Nephron (organoid): ENCODE results near the gene RAX2.

Experiments used
- H3K27ac Mint-ChIP-seq, 3 experiments: 2 replicates each; pipeline ENCODE4 v1.8.0; 2020; ENCODE audit warnings: mixed read lengths in 3 of 3, mild to moderate bottlenecking in 2 of 3, moderate library complexity in 1 of 3
- H3K27me3 Mint-ChIP-seq: 2 replicates; pipeline ENCODE4 v1.8.0; 2021; ENCODE audit warnings: low read depth, mild to moderate bottlenecking, moderate library complexity, mixed read lengths
- H3K36me3 Mint-ChIP-seq: 2 replicates; pipeline ENCODE4 v1.8.0; 2020; ENCODE audit warnings: low read depth, mixed read lengths
- H3K4me1 Mint-ChIP-seq: 2 replicates; pipeline ENCODE4 v1.8.0; 2020; ENCODE audit warnings: mixed read lengths
- H3K4me3 Mint-ChIP-seq, 3 experiments: 2 replicates each; pipeline ENCODE4 v1.8.0; 2020; ENCODE audit warnings: mild to moderate bottlenecking in 3 of 3, mixed read lengths in 3 of 3, moderate library complexity in 2 of 3
- H3K9me3 Mint-ChIP-seq: 2 replicates; pipeline ENCODE4 v1.8.0; 2020; ENCODE audit warnings: mixed read lengths
- TF ChIP-seq, protein P1 (sequence below), 3 experiments: fragments of 200-600 bp; sonication (generic); IDR thresholded peaks; one replicate each; pipeline ENCODE4 v1.5.0; 2021; ENCODE audit warnings: antibody characterized with exemption in 3 of 3; ENCODE audit not compliant: unreplicated experiment in 3 of 3

RAX2 gene

GRCh38 chr19:3746371-3747056 lies 25.5 kb downstream of the RAX2 start:
- H3K27ac Mint-ChIP-seq: no peak overlapping the region
- TF ChIP-seq, protein P1, sequence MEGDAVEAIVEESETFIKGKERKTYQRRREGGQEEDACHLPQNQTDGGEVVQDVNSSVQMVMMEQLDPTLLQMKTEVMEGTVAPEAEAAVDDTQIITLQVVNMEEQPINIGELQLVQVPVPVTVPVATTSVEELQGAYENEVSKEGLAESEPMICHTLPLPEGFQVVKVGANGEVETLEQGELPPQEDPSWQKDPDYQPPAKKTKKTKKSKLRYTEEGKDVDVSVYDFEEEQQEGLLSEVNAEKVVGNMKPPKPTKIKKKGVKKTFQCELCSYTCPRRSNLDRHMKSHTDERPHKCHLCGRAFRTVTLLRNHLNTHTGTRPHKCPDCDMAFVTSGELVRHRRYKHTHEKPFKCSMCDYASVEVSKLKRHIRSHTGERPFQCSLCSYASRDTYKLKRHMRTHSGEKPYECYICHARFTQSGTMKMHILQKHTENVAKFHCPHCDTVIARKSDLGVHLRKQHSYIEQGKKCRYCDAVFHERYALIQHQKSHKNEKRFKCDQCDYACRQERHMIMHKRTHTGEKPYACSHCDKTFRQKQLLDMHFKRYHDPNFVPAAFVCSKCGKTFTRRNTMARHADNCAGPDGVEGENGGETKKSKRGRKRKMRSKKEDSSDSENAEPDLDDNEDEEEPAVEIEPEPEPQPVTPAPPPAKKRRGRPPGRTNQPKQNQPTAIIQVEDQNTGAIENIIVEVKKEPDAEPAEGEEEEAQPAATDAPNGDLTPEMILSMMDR (IDR thresholded peaks at IDR 0.05; ENCODE audit: unreplicated experiment in 3 of 3): no peak
- no peaks in the 10 kb centered on the region for H3K4me1 Mint-ChIP-seq
- peaks cover 5% of the 10 kb centered on the region for H3K36me3 Mint-ChIP-seq
- H3K27me3 Mint-ChIP-seq: peaks cover 8% of the 10 kb centered on the region
- no peaks in the 10 kb centered on the region for H3K9me3 Mint-ChIP-seq
- H3K4me3 Mint-ChIP-seq: no peak overlapping the region

GRCh38 chr19:3745363-3746045 lies 26.5 kb downstream of the RAX2 start:
- peaks cover 8% of the 10 kb centered on the region for H3K27me3 Mint-ChIP-seq
- no peak overlapping the region for H3K27ac Mint-ChIP-seq
- H3K4me1 Mint-ChIP-seq: no peaks in the 10 kb centered on the region
- TF ChIP-seq, protein P1 (IDR thresholded peaks at IDR 0.05; ENCODE audit: unreplicated experiment in 3 of 3): no peak
- H3K36me3 Mint-ChIP-seq: peaks cover 3% of the 10 kb centered on the region
- H3K9me3 Mint-ChIP-seq: no peaks in the 10 kb centered on the region
- no peak overlapping the region for H3K4me3 Mint-ChIP-seq

DNA sequence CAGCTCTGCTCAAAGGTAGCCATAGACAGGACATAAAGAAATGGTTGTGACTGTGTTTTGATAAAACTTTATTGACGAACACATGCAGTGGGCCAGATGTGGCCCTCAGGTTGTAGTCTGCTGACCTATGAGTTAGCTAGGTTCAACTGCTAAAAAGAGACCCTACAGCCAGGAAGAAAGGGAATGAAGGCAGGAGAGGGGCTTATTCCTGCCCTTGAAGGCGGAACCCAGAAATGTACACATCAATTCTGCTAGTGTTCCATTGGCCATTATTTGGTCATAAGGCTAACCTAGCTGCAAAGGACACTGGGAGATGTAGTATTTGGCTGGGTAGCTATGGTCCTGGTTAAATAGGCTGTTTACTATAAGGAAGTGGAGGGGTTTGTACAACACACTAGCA lies 28.5 kb downstream of the RAX2 start:
- TF ChIP-seq, protein P1 (IDR thresholded peaks at IDR 0.05; ENCODE audit: unreplicated experiment in 3 of 3): no peak
- Mint-ChIP-seq H3K27ac (no peak overlapping the region), H3K4me3 (no peak overlapping the region), H3K27me3 (peaks cover 13% of the 10 kb centered on the region), H3K9me3 (no peaks in the 10 kb centered on the region), H3K4me1 (no peaks in the 10 kb centered on the region), H3K36me3 (no peaks in the 10 kb centered on the region)

DNA sequence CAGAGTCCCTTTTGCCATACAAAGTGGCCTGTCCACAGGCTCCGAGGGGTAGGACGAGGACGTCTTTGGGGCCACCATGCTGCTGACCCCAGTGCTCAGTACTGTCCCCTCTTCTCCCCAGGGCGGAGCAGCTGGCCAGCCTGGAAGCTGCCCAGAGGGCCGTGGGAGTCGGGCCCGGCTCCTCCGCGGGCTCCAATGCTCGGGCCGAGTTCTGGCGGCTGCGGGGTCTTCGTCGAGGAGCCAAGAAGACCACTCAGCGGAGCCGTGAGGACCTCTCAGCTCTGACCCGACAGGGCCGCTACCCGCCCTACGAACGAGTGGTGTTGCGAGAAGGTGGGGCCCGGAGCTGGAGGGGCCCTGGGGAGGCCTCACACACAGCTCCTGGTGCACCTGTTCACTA lies 31.6 kb downstream of the RAX2 start:
- TF ChIP-seq, protein P1 (IDR thresholded peaks at IDR 0.05; ENCODE audit: unreplicated experiment in 3 of 3): no peak
- H3K4me1 Mint-ChIP-seq: no peaks in the 10 kb centered on the region
- H3K36me3 Mint-ChIP-seq: no peaks in the 10 kb centered on the region
- H3K4me3 Mint-ChIP-seq: no peak overlapping the region
- no peak overlapping the region for H3K27ac Mint-ChIP-seq
- H3K9me3 Mint-ChIP-seq: no peaks in the 10 kb centered on the region
- peaks cover 16% of the 10 kb centered on the region for H3K27me3 Mint-ChIP-seq

- Mint-ChIP-seq H3K4me1 (no peaks in the 10 kb centered on the region), H3K4me3 (no peak overlapping the region), H3K27me3 (peaks cover 23% of the 10 kb centered on the region), H3K27ac (no peak overlapping the region), H3K9me3 (no peaks in the 10 kb centered on the region), H3K36me3 (no peaks in the 10 kb centered on the region)
- TF ChIP-seq, protein P1 (IDR thresholded peaks at IDR 0.05; ENCODE audit: unreplicated experiment in 3 of 3): no peak
These were observed 33.4 kb downstream of the RAX2 start for GRCh38 chr19:3738477-3739220.
